Hepatocyte (in vitro differentiated cells): Measurements from ENCODE around the gene AGBL3. TPM values are rescaled to one million over a fixed set of nuclear protein-coding genes. Genes with fewer than 3 reads are reported as not detected.

Experiments used
- DNase-seq: peaks from one replicate; pipeline ENCODE4 v3.0.0-alpha.2; 2016; ENCODE audit warnings: low spot score
- H2AFZ ChIP-seq: fragments of 200-600 bp; sonication (generic); 2 replicates; pipeline ENCODE4 v1.6.0; 2016; ENCODE audit warnings: antibody characterized with exemption, mild to moderate bottlenecking
- H3K27ac ChIP-seq: fragments of 200-600 bp; sonication (generic); 2 replicates; pipeline ENCODE4 v1.5.1; 2016; ENCODE audit warnings: mild to moderate bottlenecking
- H3K27me3 ChIP-seq: fragments of 200-600 bp; sonication (generic); 2 replicates; pipeline ENCODE4 v1.6.1; 2016
- H3K36me3 ChIP-seq: fragments of 200-600 bp; sonication (generic); replicated peaks from 2 replicates; pipeline ENCODE4 v1.5.1; 2016; ENCODE audit warnings: low read depth; ENCODE audit not compliant: insufficient read depth
- H3K4me1 ChIP-seq: fragments of 200-600 bp; sonication (generic); 2 replicates; pipeline ENCODE4 v1.5.1; 2016; ENCODE audit warnings: mild to moderate bottlenecking, moderate library complexity; ENCODE audit not compliant: insufficient read depth
- H3K4me2 ChIP-seq: fragments of 200-600 bp; sonication (generic); 2 replicates; pipeline ENCODE4 v1.6.0; 2016
- H3K4me3 ChIP-seq: fragments of 200-600 bp; sonication (generic); 2 replicates; pipeline ENCODE4 v1.5.1; 2016; ENCODE audit warnings: mild to moderate bottlenecking
- H3K79me2 ChIP-seq: fragments of 200-600 bp; sonication (generic); 2 replicates; pipeline ENCODE4 v1.6.0; 2017; ENCODE audit warnings: mild to moderate bottlenecking
- H3K9me2 ChIP-seq: fragments of 200-600 bp; sonication (generic); replicated peaks from 2 replicates; pipeline ENCODE4 v1.6.0; 2017; ENCODE audit warnings: mild to moderate bottlenecking; ENCODE audit not compliant: insufficient read depth
- H3K9me3 ChIP-seq: fragments of 200-600 bp; sonication (generic); 2 replicates; pipeline ENCODE4 v1.5.1; 2016; ENCODE audit warnings: low read depth, mild to moderate bottlenecking
- H4K20me1 ChIP-seq: fragments of 200-600 bp; sonication (generic); 2 replicates; pipeline ENCODE4 v1.6.0; 2016; ENCODE audit warnings: mild to moderate bottlenecking; ENCODE audit not compliant: insufficient read depth, poor library complexity, severe bottlenecking
- CTCF ChIP-seq: fragments of 200-600 bp; sonication (generic); IDR thresholded peaks from 2 replicates; pipeline ENCODE4 v1.5.1; 2016; ENCODE audit warnings: antibody characterized with exemption, mild to moderate bottlenecking; ENCODE audit not compliant: poor library complexity
- EZH2 ChIP-seq: fragments of 200-600 bp; sonication (generic); IDR thresholded peaks from 2 replicates; pipeline ENCODE4 v1.6.1; 2016; ENCODE audit warnings: antibody characterized with exemption, mild to moderate bottlenecking, borderline replicate concordance
- EZH2phosphoT487 ChIP-seq: fragments of 200-600 bp; sonication (generic); IDR thresholded peaks from one replicate; pipeline ENCODE4 v1.6.1; 2018; ENCODE audit warnings: antibody characterized with exemption, mild to moderate bottlenecking, low read depth, moderate library complexity; ENCODE audit not compliant: unreplicated experiment, severe bottlenecking
- WGBS: methylation state at CpG from one replicate; pipeline ENCODE4 v1.1.6; 2016; ENCODE audit warnings: low lambda C conversion rate; ENCODE audit errors: missing lambda C conversion rate; 5-methylcytosine and 5-hydroxymethylcytosine counted together
- polyA plus RNA-seq: library from polyadenylated mRNA; unstranded; fragments of >200 nt; fragmentation: Nextera tagmentation; extraction: Ambion mirVana; gene quantifications from 2 replicates; pipeline ENCODE4 v1.2.1, GENCODE V29; 2016
- total RNA-seq: library from RNA; depleted of rRNA; stranded (reverse); fragments of >200 nt; gene quantifications from 2 replicates; pipeline ENCODE4 v1.2.3, GENCODE V29; 2014

AGBL3 gene
- total and polyA plus RNA-seq, 2 experiments from 2014 or later: 2.3 to 6.4 TPM

- TF ChIP-seq EZH2phosphoT487 (no peak), EZH2 (no peak), CTCF (no peak)
- H4K20me1 ChIP-seq: no peaks in the 10 kb centered on the region
- peaks cover 5% of the 10 kb centered on the region for H3K36me3 ChIP-seq
These were observed 29.3 kb upstream of the AGBL3 start for GRCh38 chr7:134957005-134957404.

GRCh38 chr7:134959810-134960209, 26.5 kb upstream of the AGBL3 start:
- H2AFZ ChIP-seq: no peak overlapping the region
- H3K4me2 ChIP-seq: no peak overlapping the region
- H3K79me2 ChIP-seq: no peaks in the 10 kb centered on the region
- H3K27ac ChIP-seq: no peak overlapping the region
- no peak overlapping the region for H3K4me3 ChIP-seq
- no peaks in the 10 kb centered on the region for H3K9me2 ChIP-seq
- H3K27me3 ChIP-seq: no peaks in the 10 kb centered on the region
- WGBS: 97% methylated on average over 5 of the region's 5 CpGs
- no peaks in the 10 kb centered on the region for H3K9me3 ChIP-seq
- H3K4me1 ChIP-seq: no peaks in the 10 kb centered on the region
- H3K36me3 ChIP-seq: peaks cover 5% of the 10 kb centered on the region
- no peaks in the 10 kb centered on the region for H4K20me1 ChIP-seq
- no peak for DNase-seq
- TF ChIP-seq EZH2 (no peak), EZH2phosphoT487 (no peak), CTCF (no peak)

More at GRCh38 chr7:134957005-134957404, 29.3 kb upstream of the AGBL3 start:
- WGBS: 94% methylated on average over 3 of the region's 3 CpGs
- DNase-seq: no peak
- H3K9me2 ChIP-seq: no peaks in the 10 kb centered on the region
- no peak overlapping the region for H3K27ac ChIP-seq
- H2AFZ ChIP-seq: no peak overlapping the region
- H3K27me3 ChIP-seq: no peaks in the 10 kb centered on the region
- H3K79me2 ChIP-seq: no peaks in the 10 kb centered on the region
- H3K4me1 ChIP-seq: no peaks in the 10 kb centered on the region
- H3K4me3 ChIP-seq: no peak overlapping the region
- no peak overlapping the region for H3K4me2 ChIP-seq
- H3K9me3 ChIP-seq: no peaks in the 10 kb centered on the region

DNA sequence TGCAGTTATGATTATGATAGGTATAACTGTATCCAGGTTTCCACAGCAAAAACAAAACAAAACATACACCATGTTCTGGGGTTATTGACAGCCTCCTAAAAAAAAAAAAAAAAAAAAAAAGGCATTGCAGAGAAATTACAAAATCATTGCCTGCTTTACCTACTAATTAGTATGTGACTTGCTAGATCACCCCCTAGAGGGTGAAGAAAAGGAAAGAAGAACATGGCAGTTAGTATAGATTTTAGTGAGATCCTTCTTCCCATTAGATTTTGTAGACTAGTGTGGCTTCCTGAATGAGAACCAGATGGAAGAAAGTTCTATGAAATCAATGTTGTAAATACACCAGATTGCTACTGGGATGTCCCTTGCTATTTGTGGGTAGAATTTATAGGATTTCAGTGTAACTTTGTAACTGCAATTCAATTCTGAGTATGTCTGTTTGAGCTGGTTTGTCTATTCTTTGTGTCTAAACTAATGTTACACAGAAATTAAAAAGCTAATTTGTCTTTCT, 24.0 kb upstream of the AGBL3 start:
- Histone ChIP-seq H3K4me3 (no peak overlapping the region), H3K79me2 (no peaks in the 10 kb centered on the region), H3K4me1 (no peaks in the 10 kb centered on the region), H3K4me2 (no peak overlapping the region), H3K9me3 (no peaks in the 10 kb centered on the region), H3K27ac (peak overlapping the region; percentile 18), H3K27me3 (no peaks in the 10 kb centered on the region), H3K36me3 (peaks cover 5% of the 10 kb centered on the region), H4K20me1 (no peaks in the 10 kb centered on the region), H2AFZ (no peak overlapping the region), H3K9me2 (no peaks in the 10 kb centered on the region)
- no peak for TF ChIP-seq EZH2
- TF ChIP-seq EZH2phosphoT487: no peak
- TF ChIP-seq CTCF: no peak
- no peak for DNase-seq

DNA sequence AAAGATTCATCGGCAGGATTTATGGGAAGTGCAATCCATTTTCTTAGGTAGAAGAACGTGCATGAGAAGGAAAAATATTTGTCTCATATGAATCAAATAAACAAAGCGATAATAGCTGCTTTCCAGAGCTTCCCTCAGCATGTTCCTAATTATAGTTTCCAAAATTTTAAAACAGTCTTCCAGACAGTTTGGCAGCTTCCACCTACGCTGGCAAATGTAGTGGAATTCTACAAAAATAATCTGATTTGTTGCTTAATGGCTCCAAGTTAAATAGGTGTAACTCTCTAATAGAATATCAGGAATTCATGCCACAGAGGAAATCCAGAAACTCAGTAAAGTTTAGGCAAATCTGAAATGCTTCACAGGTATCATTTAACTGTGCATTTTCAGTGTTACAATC, 23.3 kb upstream of the AGBL3 start:
- Histone ChIP-seq H2AFZ (no peak overlapping the region), H3K27ac (peak overlapping the region; percentile 18), H3K9me3 (no peaks in the 10 kb centered on the region), H3K36me3 (peaks cover 5% of the 10 kb centered on the region), H3K4me1 (no peaks in the 10 kb centered on the region), H4K20me1 (no peaks in the 10 kb centered on the region), H3K4me3 (no peak overlapping the region), H3K79me2 (no peaks in the 10 kb centered on the region), H3K27me3 (no peaks in the 10 kb centered on the region), H3K9me2 (no peaks in the 10 kb centered on the region), H3K4me2 (peak overlapping the region; percentile 2)
- WGBS: 62% methylated on average over 4 of the region's 4 CpGs
- TF ChIP-seq CTCF (no peak), EZH2 (no peak), EZH2phosphoT487 (no peak)
- DNase-seq: no peak
